ENCODE results near the gene NDST4. TPM values are rescaled to one million over a fixed set of nuclear protein-coding genes. Genes with fewer than 3 reads are reported as not detected.

The NDST4 gene
- polyA plus RNA-seq, 1 donor (not counting 4 experiments of a cell fraction or from before 2014, with no cell fraction given), result not detected

DNA sequence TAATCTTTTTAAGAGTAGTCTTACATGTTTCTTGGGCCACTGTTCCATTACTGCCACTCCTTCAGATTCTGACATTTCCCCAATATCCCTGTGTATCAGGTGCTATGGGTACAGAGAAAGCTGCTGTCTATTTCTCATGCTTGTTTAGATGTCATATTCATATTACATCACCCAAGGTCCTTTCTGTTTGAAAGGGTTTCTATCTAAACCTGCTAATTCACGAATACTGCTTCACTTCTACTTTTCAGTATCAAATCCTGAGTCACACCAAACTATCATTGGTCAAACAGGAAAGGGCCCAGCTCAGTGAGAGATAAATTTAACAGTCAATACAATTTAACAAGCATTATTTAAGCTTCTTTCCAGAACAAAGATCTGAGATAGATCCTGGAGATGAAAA is 273.4 kb downstream of the NDST4 start:
- dilution Hi-C loops (cut with MboI; ENCODE audit: extremely low pct_ligation_motif_present, low sequenced_read_pairs), result no loop called here
- Histone ChIP-seq H3K9me1 (ENCODE audit: control insufficient read depth, extremely low read depth, insufficient read depth, low read length) (no peaks in the 10 kb centered on the region), H3K79me2 (ENCODE audit: control insufficient read depth, insufficient read depth, low read length) (no peaks in the 10 kb centered on the region), H3K27me3 (ENCODE audit: control insufficient read depth, extremely low read depth, insufficient read depth, low read length) (no peaks in the 10 kb centered on the region), H3K9me3 (ENCODE audit: control insufficient read depth, low read depth, low read length) (no peaks in the 10 kb centered on the region), H3K36me3 (ENCODE audit: control insufficient read depth in 2 of 2, extremely low read depth in 1 of 2, insufficient read depth in 2 of 2, low read length in 2 of 2) (no peaks in the 10 kb centered on the region), H3K9ac (ENCODE audit: control insufficient read depth, extremely low read depth, insufficient read depth, low read length) (no peak overlapping the region), H3K27ac (ENCODE audit: control insufficient read depth, insufficient read depth, low read length) (no peak overlapping the region), H2AFZ (ENCODE audit: control insufficient read depth, low read length) (no peak overlapping the region), H3K4me3 (ENCODE audit: control insufficient read depth in 2 of 3, extremely low read depth in 1 of 3, insufficient read depth in 2 of 3, low read depth in 1 of 3, low read length in 3 of 3) (no peak overlapping the region), H3K4me2 (ENCODE audit: control insufficient read depth, extremely low read depth, insufficient read depth, low read depth, low read length) (no peak overlapping the region), H4K20me1 (ENCODE audit: control insufficient read depth, extremely low read depth, insufficient read depth, low read length) (no peaks in the 10 kb centered on the region), H3K4me1 (ENCODE audit: control insufficient read depth, extremely low read depth, insufficient read depth, low read length) (no peaks in the 10 kb centered on the region)
- TF ChIP-seq, protein P1, sequence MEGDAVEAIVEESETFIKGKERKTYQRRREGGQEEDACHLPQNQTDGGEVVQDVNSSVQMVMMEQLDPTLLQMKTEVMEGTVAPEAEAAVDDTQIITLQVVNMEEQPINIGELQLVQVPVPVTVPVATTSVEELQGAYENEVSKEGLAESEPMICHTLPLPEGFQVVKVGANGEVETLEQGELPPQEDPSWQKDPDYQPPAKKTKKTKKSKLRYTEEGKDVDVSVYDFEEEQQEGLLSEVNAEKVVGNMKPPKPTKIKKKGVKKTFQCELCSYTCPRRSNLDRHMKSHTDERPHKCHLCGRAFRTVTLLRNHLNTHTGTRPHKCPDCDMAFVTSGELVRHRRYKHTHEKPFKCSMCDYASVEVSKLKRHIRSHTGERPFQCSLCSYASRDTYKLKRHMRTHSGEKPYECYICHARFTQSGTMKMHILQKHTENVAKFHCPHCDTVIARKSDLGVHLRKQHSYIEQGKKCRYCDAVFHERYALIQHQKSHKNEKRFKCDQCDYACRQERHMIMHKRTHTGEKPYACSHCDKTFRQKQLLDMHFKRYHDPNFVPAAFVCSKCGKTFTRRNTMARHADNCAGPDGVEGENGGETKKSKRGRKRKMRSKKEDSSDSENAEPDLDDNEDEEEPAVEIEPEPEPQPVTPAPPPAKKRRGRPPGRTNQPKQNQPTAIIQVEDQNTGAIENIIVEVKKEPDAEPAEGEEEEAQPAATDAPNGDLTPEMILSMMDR (optimal IDR thresholded peaks at IDR 0.05 in 1 of 3, IDR thresholded peaks at IDR 0.05 in 1 of 3, conservative IDR thresholded peaks at IDR 0.05 in 1 of 3; ENCODE audit: extremely low read depth in 1 of 3, insufficient read depth in 2 of 3, low read length in 3 of 3), result no peak
- DNase-seq (ENCODE audit: low read depth, low spot score) (no peak), FAIRE-seq (no peak)

DNA sequence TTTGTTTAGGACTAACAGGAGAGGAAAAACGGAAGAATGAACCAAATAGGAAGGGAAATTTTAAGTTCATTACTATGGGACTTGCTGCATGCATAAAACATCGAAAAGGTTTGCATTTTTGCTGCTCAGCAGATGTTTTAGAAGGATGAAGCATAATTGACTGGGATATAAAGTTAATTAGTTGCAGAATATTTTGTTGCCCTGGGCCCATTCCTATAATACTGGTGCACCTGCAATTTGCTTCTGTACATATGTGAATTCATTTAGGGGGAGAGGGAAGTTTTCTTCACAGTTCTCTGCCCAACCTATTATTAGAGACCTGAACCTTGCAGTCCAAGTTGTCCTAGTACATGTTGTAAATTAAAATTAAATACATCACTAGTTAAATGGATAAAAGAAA is 282.8 kb downstream of the NDST4 start:
- Histone ChIP-seq H3K4me2 (ENCODE audit: control insufficient read depth, extremely low read depth, insufficient read depth, low read depth, low read length) (no peak overlapping the region), H3K27ac (ENCODE audit: control insufficient read depth, insufficient read depth, low read length) (no peak overlapping the region), H3K9me1 (ENCODE audit: control insufficient read depth, extremely low read depth, insufficient read depth, low read length) (no peaks in the 10 kb centered on the region), H4K20me1 (ENCODE audit: control insufficient read depth, extremely low read depth, insufficient read depth, low read length) (no peaks in the 10 kb centered on the region), H3K9me3 (ENCODE audit: control insufficient read depth, low read depth, low read length) (no peaks in the 10 kb centered on the region), H3K36me3 (ENCODE audit: control insufficient read depth in 2 of 2, extremely low read depth in 1 of 2, insufficient read depth in 2 of 2, low read length in 2 of 2) (no peaks in the 10 kb centered on the region), H3K27me3 (ENCODE audit: control insufficient read depth, extremely low read depth, insufficient read depth, low read length) (no peaks in the 10 kb centered on the region), H3K4me1 (ENCODE audit: control insufficient read depth, extremely low read depth, insufficient read depth, low read length) (no peaks in the 10 kb centered on the region), H3K79me2 (ENCODE audit: control insufficient read depth, insufficient read depth, low read length) (no peaks in the 10 kb centered on the region), H3K9ac (ENCODE audit: control insufficient read depth, extremely low read depth, insufficient read depth, low read length) (no peak overlapping the region), H2AFZ (ENCODE audit: control insufficient read depth, low read length) (no peak overlapping the region), H3K4me3 (ENCODE audit: control insufficient read depth in 2 of 3, extremely low read depth in 1 of 3, insufficient read depth in 2 of 3, low read depth in 1 of 3, low read length in 3 of 3) (no peak overlapping the region)
- no peak for TF ChIP-seq EZH2 (IDR thresholded peaks at IDR 0.05; ENCODE audit: low read length)
- TF ChIP-seq, protein P1 (optimal IDR thresholded peaks at IDR 0.05 in 1 of 3, IDR thresholded peaks at IDR 0.05 in 1 of 3, conservative IDR thresholded peaks at IDR 0.05 in 1 of 3; ENCODE audit: extremely low read depth in 1 of 3, insufficient read depth in 2 of 3, low read length in 3 of 3), result no peak
- dilution Hi-C loops (cut with MboI; ENCODE audit: extremely low pct_ligation_motif_present, low sequenced_read_pairs), result no loop called here
- DNase-seq (ENCODE audit: low read depth, low spot score), result no peak
- FAIRE-seq, result no peak

Measured in keratinocyte (primary cell).